Measurements from ENCODE around the gene ST14.

Gene ST14

DNA sequence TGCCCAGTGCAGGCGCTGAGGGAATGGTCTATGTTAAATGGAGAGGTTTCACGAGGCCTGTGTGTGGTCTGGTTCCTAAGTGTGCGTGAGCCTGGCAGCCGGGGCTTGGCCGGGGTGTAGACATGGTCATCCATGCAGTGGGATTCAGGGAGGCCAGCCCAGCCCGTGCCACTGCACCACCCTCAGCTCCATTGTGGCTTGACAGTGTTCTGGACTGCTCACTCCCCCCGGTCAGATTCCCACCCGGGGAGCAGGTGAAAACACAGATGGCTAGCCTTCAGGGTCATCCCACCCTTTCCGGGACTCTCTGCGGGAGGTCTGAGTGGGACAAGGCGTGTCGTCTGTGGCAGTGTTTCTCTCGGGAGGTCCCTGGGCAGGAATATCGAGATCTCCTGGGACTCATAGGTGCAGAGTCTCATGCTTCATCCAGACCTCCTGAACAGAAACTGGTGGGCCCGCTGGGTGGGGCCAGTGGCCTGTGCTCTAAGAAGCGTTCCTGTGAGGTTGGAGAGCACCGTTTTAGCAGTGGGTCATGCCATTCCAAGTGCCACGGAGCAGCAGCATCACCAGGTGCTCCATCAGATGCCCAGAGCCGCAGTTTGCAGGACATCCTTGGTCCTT lies 52.3 kb downstream of the ST14 start:
- DNase-seq (ENCODE audit: low spot score) = no peak
- TF ChIP-seq, protein P1, sequence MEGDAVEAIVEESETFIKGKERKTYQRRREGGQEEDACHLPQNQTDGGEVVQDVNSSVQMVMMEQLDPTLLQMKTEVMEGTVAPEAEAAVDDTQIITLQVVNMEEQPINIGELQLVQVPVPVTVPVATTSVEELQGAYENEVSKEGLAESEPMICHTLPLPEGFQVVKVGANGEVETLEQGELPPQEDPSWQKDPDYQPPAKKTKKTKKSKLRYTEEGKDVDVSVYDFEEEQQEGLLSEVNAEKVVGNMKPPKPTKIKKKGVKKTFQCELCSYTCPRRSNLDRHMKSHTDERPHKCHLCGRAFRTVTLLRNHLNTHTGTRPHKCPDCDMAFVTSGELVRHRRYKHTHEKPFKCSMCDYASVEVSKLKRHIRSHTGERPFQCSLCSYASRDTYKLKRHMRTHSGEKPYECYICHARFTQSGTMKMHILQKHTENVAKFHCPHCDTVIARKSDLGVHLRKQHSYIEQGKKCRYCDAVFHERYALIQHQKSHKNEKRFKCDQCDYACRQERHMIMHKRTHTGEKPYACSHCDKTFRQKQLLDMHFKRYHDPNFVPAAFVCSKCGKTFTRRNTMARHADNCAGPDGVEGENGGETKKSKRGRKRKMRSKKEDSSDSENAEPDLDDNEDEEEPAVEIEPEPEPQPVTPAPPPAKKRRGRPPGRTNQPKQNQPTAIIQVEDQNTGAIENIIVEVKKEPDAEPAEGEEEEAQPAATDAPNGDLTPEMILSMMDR (IDR thresholded peaks at IDR 0.05; ENCODE audit: extremely low read depth, missing control alignments) = no peak

DNA sequence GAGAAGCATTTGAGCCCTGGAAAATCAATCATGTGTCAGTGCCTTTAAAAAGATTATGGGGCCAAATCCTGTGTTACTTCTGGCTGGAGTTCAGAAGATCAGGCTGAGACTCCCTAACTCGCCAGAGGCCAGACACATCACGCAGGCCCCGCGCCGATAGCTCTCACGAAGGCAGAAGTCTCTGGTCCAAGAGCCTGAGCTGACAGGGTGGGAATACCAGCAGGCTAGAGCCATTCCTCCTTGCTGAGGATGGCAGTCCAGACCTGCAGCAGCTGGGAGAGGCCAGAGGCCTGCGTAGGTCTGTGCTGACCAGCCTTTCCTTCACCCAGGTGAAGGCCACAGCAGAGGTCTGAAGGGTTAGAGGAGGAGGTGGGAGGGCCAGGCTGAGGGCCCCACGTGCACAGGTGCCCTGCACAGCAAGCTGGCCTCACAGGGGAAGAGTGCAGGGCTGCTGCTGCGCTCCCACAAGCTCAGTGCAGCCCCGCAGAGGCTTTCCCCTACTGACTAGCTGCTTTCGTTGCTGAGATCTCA lies 52.9 kb downstream of the ST14 start:
- peak; percentile 33 for DNase-seq (ENCODE audit: low spot score)

DNA sequence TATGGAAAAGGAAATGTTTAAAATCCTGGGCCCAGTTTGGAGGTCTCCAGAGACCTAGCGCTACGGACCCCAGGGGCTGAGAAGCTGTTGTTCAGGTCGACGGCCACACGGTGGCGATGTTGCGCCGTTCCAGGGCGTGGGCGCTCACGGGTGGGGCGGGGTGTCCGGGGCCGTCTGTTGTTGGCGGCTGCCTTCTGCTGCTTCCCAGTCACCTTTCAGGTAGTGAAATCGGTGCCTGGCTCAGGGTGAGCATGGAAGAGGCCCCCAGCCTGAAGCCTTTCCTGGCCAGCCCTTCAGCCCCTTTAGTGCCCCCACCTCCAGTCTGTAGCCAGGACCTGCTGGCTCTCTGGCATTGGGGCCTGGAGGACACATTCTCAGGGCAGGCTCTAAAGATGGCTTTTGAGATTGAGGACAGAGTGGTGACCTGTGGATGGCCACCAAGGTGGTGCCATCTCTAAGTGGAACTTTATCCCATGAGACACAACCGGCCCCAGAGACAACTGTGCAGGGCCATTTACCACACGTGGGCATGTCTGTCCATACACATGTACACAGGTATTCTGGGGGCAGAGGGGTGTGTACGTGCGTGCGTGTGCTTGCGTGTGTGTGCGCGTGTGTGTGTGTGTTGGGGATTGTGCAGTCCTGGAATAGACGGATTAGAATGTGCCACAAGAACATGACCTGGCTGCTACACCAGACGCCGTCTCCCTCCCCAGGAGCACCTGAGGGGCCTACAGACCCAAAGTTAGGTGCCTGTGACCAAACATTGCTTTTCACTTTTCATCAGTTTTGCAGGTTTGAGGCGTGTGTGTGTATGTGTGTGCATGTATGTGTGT lies 53.8 kb downstream of the ST14 start:
- TF ChIP-seq, protein P1 (IDR thresholded peaks at IDR 0.05; ENCODE audit: extremely low read depth, missing control alignments) = peak; percentile 85
- DNase-seq (ENCODE audit: low spot score) = peak; percentile 86

More for the DNA sequence above, 52.9 kb downstream of the ST14 start:
- TF ChIP-seq, protein P1 (IDR thresholded peaks at IDR 0.05; ENCODE audit: extremely low read depth, missing control alignments) = no peak

DNA sequence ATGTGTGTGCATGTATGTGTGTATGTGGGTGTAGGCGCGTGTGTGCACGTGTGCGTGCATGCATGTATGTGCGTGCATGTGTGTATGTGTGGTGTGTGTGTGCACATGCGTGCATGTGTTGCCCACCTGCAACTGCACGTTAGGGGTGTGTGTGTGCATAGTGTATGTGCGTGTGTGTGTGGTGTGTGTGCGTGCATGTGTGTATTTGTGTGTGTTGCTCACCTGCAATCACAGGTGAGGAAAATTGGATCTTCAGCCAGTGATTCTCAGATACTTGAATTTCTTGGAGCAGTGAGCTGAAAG lies 54.3 kb downstream of the ST14 start:
- no peak for DNase-seq (ENCODE audit: low spot score)
- TF ChIP-seq, protein P1 (IDR thresholded peaks at IDR 0.05; ENCODE audit: extremely low read depth, missing control alignments) = no peak

DNA sequence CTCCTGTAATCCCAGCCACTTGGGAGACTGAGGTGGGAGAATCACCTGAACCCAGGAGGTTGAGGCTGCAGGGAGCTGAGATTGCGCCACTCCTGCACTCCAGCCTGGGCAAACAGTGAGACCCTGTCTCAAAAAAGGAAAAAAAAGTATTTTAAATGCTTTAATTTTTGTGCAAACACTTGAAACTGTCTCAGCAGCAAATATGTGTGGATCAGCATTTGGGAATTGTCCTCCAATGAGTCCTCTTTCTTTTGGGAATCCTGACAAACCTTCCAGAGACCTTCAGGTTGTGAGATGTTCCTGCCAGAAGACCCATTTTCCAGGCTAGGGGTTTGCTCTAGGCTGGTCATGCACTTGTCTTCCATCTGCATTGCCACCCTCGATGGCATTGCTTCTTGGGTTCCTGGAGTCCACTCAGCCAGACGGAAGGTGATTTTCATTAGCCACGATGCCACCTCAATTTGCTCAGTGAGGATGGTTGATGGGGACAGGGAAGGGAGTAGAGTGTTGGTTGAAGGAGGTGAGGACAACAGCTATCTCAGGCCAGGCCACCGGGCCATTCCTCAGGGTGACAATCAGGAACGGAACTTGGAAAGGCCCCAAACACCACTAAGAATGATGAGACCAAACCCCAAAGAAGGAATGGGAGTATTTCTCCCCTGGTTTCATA lies 55.4 kb downstream of the ST14 start:
- TF ChIP-seq, protein P1 (IDR thresholded peaks at IDR 0.05; ENCODE audit: extremely low read depth, missing control alignments) = no peak
- no peak for DNase-seq (ENCODE audit: low spot score)

DNA sequence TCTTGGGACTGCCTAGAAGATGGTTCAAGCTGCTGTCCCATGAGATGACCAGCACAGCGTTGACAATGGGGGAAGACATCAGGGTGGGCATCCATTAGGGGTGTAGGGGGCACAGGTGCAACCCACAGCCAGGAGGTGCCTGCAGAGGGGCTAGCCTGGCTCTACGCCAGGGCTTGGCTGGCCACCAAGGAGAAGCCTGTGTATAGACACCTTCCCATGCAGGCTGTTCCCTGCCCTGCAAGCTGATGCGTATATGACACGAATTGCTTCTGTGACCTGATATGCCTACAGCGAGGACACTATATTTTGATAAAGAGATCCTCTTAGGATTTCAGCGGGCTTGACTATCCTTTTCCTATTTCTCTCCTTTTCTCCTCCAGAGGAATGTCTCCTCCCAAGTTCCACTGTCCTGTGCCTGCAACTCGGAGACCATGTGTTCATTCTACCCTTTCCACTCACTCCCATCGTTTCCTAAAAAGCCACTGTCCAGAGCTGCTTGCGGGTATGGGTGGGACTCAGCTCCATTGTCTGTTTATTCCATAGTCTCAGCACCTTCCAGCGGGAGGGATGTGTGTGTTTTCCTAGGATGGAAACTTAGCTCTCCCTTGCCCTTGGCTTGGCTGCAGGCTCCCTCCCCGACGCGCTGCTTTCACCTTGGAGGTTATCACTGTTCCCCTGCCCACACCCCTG lies 56.1 kb downstream of the ST14 start:
- DNase-seq (ENCODE audit: low spot score) = no peak
- TF ChIP-seq, protein P1 (IDR thresholded peaks at IDR 0.05; ENCODE audit: extremely low read depth, missing control alignments) = no peak

Data from GM20000 (cell line).